ENCODE data around the gene COASY. TPM values are rescaled to one million over a fixed set of nuclear protein-coding genes. Genes with fewer than 3 reads are reported as not detected.

The COASY gene
- total RNA-seq, 2 experiments from 2014 or later = 37.8 to 40.7 TPM

DNA sequence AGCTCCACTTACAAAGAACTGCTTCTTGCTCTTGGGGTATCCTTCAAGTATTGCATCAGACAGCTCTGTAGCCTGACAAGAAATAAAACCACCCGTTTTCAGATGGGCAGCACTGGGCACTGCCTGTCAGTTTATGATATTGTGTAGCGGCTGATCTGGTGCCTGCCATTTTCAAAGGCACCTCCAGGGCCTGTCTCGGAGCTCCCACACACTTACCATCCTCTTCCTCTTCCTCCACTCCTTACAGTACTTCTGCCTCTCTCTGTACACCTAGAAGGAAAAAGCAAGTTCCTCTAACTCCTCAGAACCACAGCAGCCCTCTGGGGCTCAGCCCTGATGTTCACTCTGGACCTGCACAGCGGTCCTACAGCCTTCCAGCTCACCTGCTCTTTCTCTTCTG, 11.1 kb downstream of the COASY start:
- POLR2A ChIA-PET = interaction anchor here (0.7 kb wide), 1 partner anchor 37 kb away, joined by 4 read pairs; the partner anchor contains the start of gene NAGLU
- TF ChIP-seq CTCF (IDR thresholded peaks at IDR 0.05) = no peak
- intact Hi-C loops (cut with DNase I, micrococcal nuclease) = no loop called here
- H3K27ac ChIP-seq (ENCODE audit: low read depth in 1 of 2, low read length in 2 of 2) = no peak overlapping the region
- DNase-seq = no peak
- H3K27me3 Mint-ChIP-seq = no peaks in the 10 kb centered on the region
- no peaks in the 10 kb centered on the region for H3K27me3 ChIP-seq (ENCODE audit: control insufficient read depth in 1 of 2, insufficient read depth in 2 of 2, low read length in 2 of 2)
- no peaks in the 10 kb centered on the region for H3K9me3 ChIP-seq (ENCODE audit: control insufficient read depth in 1 of 2, insufficient read depth in 1 of 2, low read length in 2 of 2)
- H3K9me3 Mint-ChIP-seq = no peaks in the 10 kb centered on the region
- CTCF ChIA-PET = no interaction called here
- no peak for ATAC-seq (ENCODE audit: poor library complexity)
- no peak overlapping the region for H3K4me3 ChIP-seq (ENCODE audit: low read length)
- no peak overlapping the region for H3K27ac Mint-ChIP-seq
- peaks cover 33% of the 10 kb centered on the region for H3K4me1 Mint-ChIP-seq (ENCODE audit: low read depth)
- peaks cover 65% of the 10 kb centered on the region for H3K36me3 ChIP-seq (ENCODE audit: insufficient read depth, low read length)
- H3K4me3 Mint-ChIP-seq = no peak overlapping the region
- peaks cover 70% of the 10 kb centered on the region for H3K36me3 Mint-ChIP-seq (ENCODE audit: low read depth)
- peaks cover 29% of the 10 kb centered on the region for H3K4me1 ChIP-seq (ENCODE audit: insufficient read depth, low read length)

GRCh38 chr17:42574463-42574862, 12.5 kb downstream of the COASY start:
- H3K36me3 ChIP-seq (ENCODE audit: insufficient read depth, low read length) = peaks cover 56% of the 10 kb centered on the region
- ATAC-seq (ENCODE audit: poor library complexity) (no peak), DNase-seq (no peak)
- H3K27me3 Mint-ChIP-seq = no peaks in the 10 kb centered on the region
- H3K9me3 Mint-ChIP-seq = no peaks in the 10 kb centered on the region
- peaks cover 34% of the 10 kb centered on the region for H3K4me1 Mint-ChIP-seq (ENCODE audit: low read depth)
- intact Hi-C loops (cut with DNase I, micrococcal nuclease) = no loop called here
- ChIA-PET POLR2A (interaction anchor here (1.1 to 1.2 kb wide), 2 partner anchors 20 to 262 kb away, joined by 3 to 4 read pairs; no protein-coding TSS in a partner anchor), CTCF (no interaction called here)
- no peak overlapping the region for H3K27ac ChIP-seq (ENCODE audit: low read depth in 1 of 2, low read length in 2 of 2)
- H3K4me3 ChIP-seq (ENCODE audit: low read length) = no peak overlapping the region
- H3K9me3 ChIP-seq (ENCODE audit: control insufficient read depth in 1 of 2, insufficient read depth in 1 of 2, low read length in 2 of 2) = no peaks in the 10 kb centered on the region
- no peak for TF ChIP-seq CTCF (IDR thresholded peaks at IDR 0.05)
- H3K4me3 Mint-ChIP-seq = no peak overlapping the region
- H3K36me3 Mint-ChIP-seq (ENCODE audit: low read depth) = peaks cover 67% of the 10 kb centered on the region
- H3K27ac Mint-ChIP-seq = no peak overlapping the region
- no peaks in the 10 kb centered on the region for H3K27me3 ChIP-seq (ENCODE audit: control insufficient read depth in 1 of 2, insufficient read depth in 2 of 2, low read length in 2 of 2)
- peaks cover 27% of the 10 kb centered on the region for H3K4me1 ChIP-seq (ENCODE audit: insufficient read depth, low read length)

DNA sequence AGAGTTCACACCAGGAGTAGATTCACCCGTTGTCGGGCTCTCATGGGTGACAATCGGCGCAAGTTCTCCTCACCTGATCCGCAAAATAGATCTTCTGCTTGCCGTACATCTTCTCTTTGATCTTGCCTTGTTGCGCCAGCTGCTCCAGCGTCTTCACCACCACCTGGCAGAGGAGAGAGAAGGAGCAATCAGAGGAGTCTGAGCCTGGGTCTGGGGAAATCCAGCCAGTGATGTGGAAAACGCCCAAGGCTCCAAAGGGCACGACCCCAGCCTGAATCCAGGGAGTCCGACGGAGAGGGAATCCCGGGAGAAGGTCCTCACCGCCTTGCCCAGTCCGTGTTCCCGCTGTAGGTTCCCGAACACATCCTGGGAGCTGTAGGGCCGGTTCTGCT, 15.2 kb downstream of the COASY start:
- ChIA-PET CTCF (interaction anchor here (1.0 to 2.8 kb wide), 10 partner anchors 9 to 634 kb away, joined by 3 to 45 read pairs (median 12); partner anchors contain the start of genes CCR10, MLX, PLEKHH3 and RETREG3), POLR2A (interaction anchor here (0.7 to 2.5 kb wide), 10 partner anchors 10 to 247 kb away, joined by 3 to 42 read pairs (median 10); partner anchors contain the start of genes BECN1, COASY, MLX and NAGLU)
- no peaks in the 10 kb centered on the region for H3K27me3 Mint-ChIP-seq
- H3K4me3 Mint-ChIP-seq = peak overlapping the region; percentile 87
- no peak for TF ChIP-seq CTCF (IDR thresholded peaks at IDR 0.05)
- intact Hi-C loops (cut with DNase I, micrococcal nuclease) = loop anchor here (2.0 to 5.0 kb wide), 2 partner anchors 22 to 255 kb away; partner anchors contain the start of gene PSME3 (in 1 of the 2)
- peaks cover 63% of the 10 kb centered on the region for H3K36me3 Mint-ChIP-seq (ENCODE audit: low read depth)
- H3K36me3 ChIP-seq (ENCODE audit: insufficient read depth, low read length) = peaks cover 50% of the 10 kb centered on the region
- peak overlapping the region in 1 of 2 donors; percentile 49 for H3K27ac ChIP-seq (ENCODE audit: low read depth in 1 of 2, low read length in 2 of 2)
- peak overlapping the region; percentile 80 for H3K27ac Mint-ChIP-seq
- H3K9me3 Mint-ChIP-seq = no peaks in the 10 kb centered on the region
- ATAC-seq (ENCODE audit: poor library complexity) = no peak
- no peaks in the 10 kb centered on the region for H3K27me3 ChIP-seq (ENCODE audit: control insufficient read depth in 1 of 2, insufficient read depth in 2 of 2, low read length in 2 of 2)
- H3K4me1 Mint-ChIP-seq (ENCODE audit: low read depth) = peaks cover 32% of the 10 kb centered on the region
- peak overlapping the region; percentile 67 for H3K4me3 ChIP-seq (ENCODE audit: low read length)
- no peak for DNase-seq
- H3K4me1 ChIP-seq (ENCODE audit: insufficient read depth, low read length) = peaks cover 21% of the 10 kb centered on the region
- no peaks in the 10 kb centered on the region for H3K9me3 ChIP-seq (ENCODE audit: control insufficient read depth in 1 of 2, insufficient read depth in 1 of 2, low read length in 2 of 2)

Data from CD4-positive, alpha-beta T cell (primary cell).